HEK293 (cell line): Measurements from ENCODE around the gene ATG101.

Experiments
- CTCF ChIA-PET: fragments of 350-600 bp; formaldehyde crosslinking; extraction: SDS; loops from one replicate; lab custom pipeline; 2021; ENCODE audit warnings: antibody characterized with exemption; lab: Yijun Ruan, JAX
- POLR2A ChIA-PET: fragments of 300-600 bp; formaldehyde crosslinking; extraction: SDS; loops from one replicate; lab custom pipeline; 2020; ENCODE audit warnings: antibody characterized with exemption, inconsistent platforms; lab: Yijun Ruan, JAX
- H3K27ac ChIP-seq: fragments of 200-500 bp; sonication (Bioruptor generic); 2 replicates; pipeline ENCODE4 v1.5.1; 2014; ENCODE audit warnings: low read depth, low read length, control low read depth, inconsistent platforms; ENCODE audit errors: extremely low read depth
- H3K36me3 ChIP-seq, 2 experiments: fragments of 200-500 bp in 1 of 2; sonication (Bioruptor generic) in 1 of 2; 1 replicate in 1 of 2; 2 replicates in 1 of 2; pipeline ENCODE4 v1.5.1; 2014 to 2017; ENCODE audit warnings: inconsistent platforms in 2 of 2, low read length in 2 of 2; ENCODE audit not compliant: control insufficient read depth in 2 of 2, insufficient read depth in 1 of 2
- H3K4me1 ChIP-seq: fragments of 200-500 bp; sonication (Bioruptor generic); 2 replicates; pipeline ENCODE4 v1.5.1; 2014; ENCODE audit warnings: mild to moderate bottlenecking, low read length, inconsistent platforms; ENCODE audit not compliant: control insufficient read depth, insufficient read depth
- H3K4me3 ChIP-seq: 2 replicates; pipeline ENCODE4 v1.5.1; 2011; ENCODE audit warnings: low read depth, mild to moderate bottlenecking, control low read depth, low read length, moderate library complexity
- H3K9me3 ChIP-seq: fragments of 200-500 bp; sonication (Bioruptor generic); 2 replicates; pipeline ENCODE4 v1.5.1; 2014; ENCODE audit warnings: low read depth, low read length, inconsistent platforms; ENCODE audit not compliant: control insufficient read depth, insufficient read depth
- ZIC2 ChIP-seq: fragments of 450-650 bp; formaldehyde crosslinking; IDR thresholded peaks from 2 replicates; pipeline ENCODE4 v1.5.1; 2016; ENCODE audit warnings: missing biosample characterization, missing genetic modification characterization
- ZNF623 ChIP-seq: fragments of 450-650 bp; formaldehyde crosslinking; IDR thresholded peaks from 2 replicates; pipeline ENCODE4 v1.5.1; 2016; ENCODE audit warnings: missing biosample characterization, missing genetic modification characterization

The ATG101 gene

DNA sequence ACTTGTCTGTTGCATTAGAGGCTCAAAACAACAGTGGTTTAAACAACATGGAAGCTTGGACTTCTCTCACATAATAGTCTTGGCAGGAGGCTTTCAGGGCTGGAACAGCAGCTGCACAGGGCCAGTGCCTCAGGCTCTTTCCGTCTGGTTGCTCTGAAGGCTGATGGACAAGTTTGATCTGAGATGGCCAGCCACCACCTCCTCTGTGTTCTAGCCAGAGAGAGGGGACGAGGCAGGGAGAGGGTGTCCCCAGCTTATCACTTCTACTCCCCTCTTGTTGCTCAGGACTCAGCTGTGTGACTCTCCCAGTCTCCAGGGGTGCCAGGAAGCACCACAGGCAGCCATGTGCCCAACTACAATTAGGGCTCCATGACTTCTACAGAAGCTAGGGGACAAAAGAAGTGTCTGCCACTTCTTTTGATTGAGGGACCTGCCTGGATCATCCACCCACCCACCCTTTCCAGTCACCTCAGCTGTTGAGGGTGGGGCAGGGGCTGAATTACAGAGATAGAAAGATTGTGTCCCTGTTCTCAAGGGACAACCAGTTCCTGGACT is 56.3 kb downstream of the ATG101 start:
- Histone ChIP-seq H3K36me3 (no peaks in the 10 kb centered on the region), H3K4me3 (no peak overlapping the region), H3K27ac (peak overlapping the region; percentile 29; the same call in 1 of the 2 replicates), H3K4me1 (peaks cover 6% of the 10 kb centered on the region; the same call in 1 of the 2 replicates), H3K9me3 (no peaks in the 10 kb centered on the region)
- POLR2A ChIA-PET, result no interaction called here
- peak; percentile 41; the same call in 1 of the 2 replicates for TF ChIP-seq ZIC2 (tag by site-specific recombination)
- TF ChIP-seq ZNF623 (tag by site-specific recombination), result no peak
- CTCF ChIA-PET, result interaction anchor here (0.6 to 5.8 kb wide), 10 partner anchors 9 to 1418 kb away, joined by 3 to 91 read pairs (median 4); no protein-coding TSS in a partner anchor
